Psoas muscle (tissue), 8 donors: Measurements from ENCODE around the gene ZNF146. TPM values are rescaled to one million over a fixed set of nuclear protein-coding genes. Genes with fewer than 3 reads are reported as not detected.
A peak's percentile ranks its signal among the peaks of the same experiment; 100 is the strongest.

Experiments used
- ATAC-seq, 4 donors: fragments of 200-7000 bp; cut with Tn5 transposase; one replicate each; pipeline ENCODE4 v1.9.1; 2020; ENCODE audit warnings: moderate library complexity in 3 of 4, mild to moderate bottlenecking in 2 of 4
- DNase-seq, 2 donors: peaks; one replicate each; pipeline ENCODE4 v3.0.0-alpha.2; 2020
- H3K27ac ChIP-seq: fragments of 200-600 bp; one replicate; pipeline ENCODE4 v1.8.0; 2022
- H3K27me3 ChIP-seq, 3 donors: fragments of 200-600 bp in 1 of 3; one replicate each; pipeline versions ENCODE4 v1.6.1 to v1.8.0; 2013 to 2022; ENCODE audit warnings: low read length in 2 of 3, mild to moderate bottlenecking in 2 of 3, moderate library complexity in 1 of 3; ENCODE audit not compliant: insufficient read depth in 3 of 3
- H3K36me3 ChIP-seq, 2 donors: fragments of 200-600 bp in 1 of 2; one replicate each; pipeline versions ENCODE4 v1.6.1 to v1.8.0; 2013 to 2022; ENCODE audit warnings: low read depth in 1 of 2, mild to moderate bottlenecking in 1 of 2, moderate library complexity in 1 of 2; ENCODE audit not compliant: insufficient read depth in 1 of 2
- H3K4me1 ChIP-seq: fragments of 200-600 bp; one replicate; pipeline ENCODE4 v1.8.0; 2022
- H3K4me3 ChIP-seq: fragments of 200-600 bp; one replicate; pipeline ENCODE4 v1.8.0; 2022; ENCODE audit warnings: mild to moderate bottlenecking
- H3K9me3 ChIP-seq: fragments of 200-600 bp; one replicate; pipeline ENCODE4 v1.8.0; 2022
- WGBS, 3 donors: extraction: QIAGEN DNeasy Blood & Tissue Kit; methylation state at CpG; one replicate each; pipeline versions ENCODE4 v1.1.6 to v1.1.7; 2013; 5-methylcytosine and 5-hydroxymethylcytosine counted together
- intact Hi-C, 2 donors: fragments of 100-400 bp; cut with DNase I; formaldehyde crosslinking; loops; one replicate each; pipeline versions ENCODE4 v1.11.0 to v1.14.2; 2022
- polyA plus RNA-seq, 3 donors: library from polyadenylated mRNA; stranded (reverse); fragments of 200-250 nt; gene quantifications; one replicate each; pipeline ENCODE4 v1.2.3, GENCODE V29; 2013
- total RNA-seq, 4 donors: library from RNA; stranded (reverse); fragmentation: NEBNext Ultra II Directional in 2 of 4; extraction: Animal tissue kit (Norgen Biotek cat#: 25700) in 2 of 4; gene quantifications; one replicate each; pipeline versions ENCODE4 v1.2.1 to v1.2.4, GENCODE V29; 2021 to 2023
- TF ChIP-seq, protein P1 (sequence below): fragments of 200-600 bp; IDR thresholded peaks from one replicate; pipeline ENCODE4 v1.8.0; 2022; ENCODE audit warnings: antibody characterized with exemption
- donor health status: healthy with polysubstance abuse.
- donor health status: DM: no; HTN: no; CAD: no; lungs with moderate emphysema.
- donor health status: Bipolar disorder and iron deficiency.
- donor health status: healthy.
- donor health status: DM: yes; HTN: yes; CAD: no.
- donor health status: DM: no; HTN: no; CAD: no.
- donor health status: DM: no; HTN: no; CAD: no.
- donor health status: DM: yes; HTN: yes; CAD: no.

Gene ZNF146
- total and polyA plus RNA-seq, 7 donors: 30.5 to 114 (median 65.5) TPM

DNA sequence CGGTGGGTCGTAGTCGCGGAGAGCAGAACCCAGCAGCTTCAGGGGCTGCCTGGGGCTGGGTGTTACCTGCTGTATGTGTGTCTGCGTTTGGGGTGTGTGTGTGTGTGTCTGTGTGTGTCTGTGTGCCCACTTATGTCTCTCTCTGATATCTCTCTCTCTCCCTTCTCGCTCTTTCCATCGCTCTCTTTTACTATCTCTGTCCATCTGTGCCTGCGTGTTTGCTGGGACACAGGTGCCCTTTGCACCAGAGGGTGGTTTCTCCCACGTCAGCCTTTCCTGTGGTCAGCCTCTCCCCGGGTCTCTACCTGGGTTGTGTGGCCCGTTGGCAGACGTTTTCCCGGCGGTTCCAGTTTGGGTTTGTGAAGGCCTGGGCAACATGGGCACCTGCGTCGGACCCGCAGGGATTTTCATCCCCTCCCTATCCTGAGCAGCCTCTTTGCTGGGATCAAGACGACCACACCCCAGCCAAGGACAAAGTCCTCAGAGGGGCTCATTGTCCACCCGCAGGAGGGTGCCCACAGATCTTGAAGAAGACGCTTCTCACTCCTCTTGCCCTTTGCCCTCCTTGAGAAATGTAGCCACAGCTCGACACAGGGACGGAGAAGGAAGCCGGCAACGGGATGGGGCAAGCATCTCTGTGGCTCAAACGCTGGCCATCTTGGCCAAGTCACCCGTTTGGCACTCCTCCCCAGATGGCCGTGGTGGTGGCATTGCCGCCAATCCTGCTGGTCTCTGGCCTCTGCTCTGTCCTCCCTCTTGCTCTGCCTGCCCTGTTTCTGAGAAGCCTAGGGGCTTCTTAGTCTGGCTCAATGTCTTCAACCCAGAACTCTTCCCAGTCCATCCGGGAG, 43.3 kb downstream of the ZNF146 start:
- peak overlapping the region; percentile 59 for H3K4me3 ChIP-seq

DNA sequence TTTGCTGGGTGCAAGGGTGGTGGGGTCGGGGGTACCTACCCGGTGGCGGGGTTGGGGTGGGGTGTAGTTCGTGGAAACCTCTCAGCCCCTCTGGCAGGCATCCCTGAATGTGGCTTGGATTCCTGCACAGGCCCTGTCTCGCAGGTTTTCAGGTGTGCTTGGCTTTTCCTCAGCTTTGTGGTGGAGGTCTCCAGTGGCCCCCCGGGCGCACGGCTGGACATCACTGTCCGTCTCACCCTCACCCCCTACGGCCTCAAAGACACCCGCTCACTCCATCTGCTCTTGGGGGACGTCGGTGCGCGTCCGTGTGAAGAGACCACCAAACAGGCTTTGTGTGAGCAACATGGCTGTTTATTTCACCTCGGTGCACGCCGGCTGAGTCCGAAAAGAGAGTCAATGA, 44.3 kb downstream of the ZNF146 start:
- Histone ChIP-seq H3K36me3 (no peaks in the 10 kb centered on the region), H3K9me3 (peaks cover 3% of the 10 kb centered on the region), H3K4me3 (no peak overlapping the region), H3K4me1 (no peaks in the 10 kb centered on the region), H3K27ac (no peak overlapping the region), H3K27me3 (peaks cover 0 to 7% (median 2%) of the 10 kb centered on the region in 3 donors)
- WGBS, 3 donors: 93 to 97% (median 96%) methylated on average over 20 of the region's 20 CpGs
- intact Hi-C loops: no loop called here
- TF ChIP-seq, protein P1, sequence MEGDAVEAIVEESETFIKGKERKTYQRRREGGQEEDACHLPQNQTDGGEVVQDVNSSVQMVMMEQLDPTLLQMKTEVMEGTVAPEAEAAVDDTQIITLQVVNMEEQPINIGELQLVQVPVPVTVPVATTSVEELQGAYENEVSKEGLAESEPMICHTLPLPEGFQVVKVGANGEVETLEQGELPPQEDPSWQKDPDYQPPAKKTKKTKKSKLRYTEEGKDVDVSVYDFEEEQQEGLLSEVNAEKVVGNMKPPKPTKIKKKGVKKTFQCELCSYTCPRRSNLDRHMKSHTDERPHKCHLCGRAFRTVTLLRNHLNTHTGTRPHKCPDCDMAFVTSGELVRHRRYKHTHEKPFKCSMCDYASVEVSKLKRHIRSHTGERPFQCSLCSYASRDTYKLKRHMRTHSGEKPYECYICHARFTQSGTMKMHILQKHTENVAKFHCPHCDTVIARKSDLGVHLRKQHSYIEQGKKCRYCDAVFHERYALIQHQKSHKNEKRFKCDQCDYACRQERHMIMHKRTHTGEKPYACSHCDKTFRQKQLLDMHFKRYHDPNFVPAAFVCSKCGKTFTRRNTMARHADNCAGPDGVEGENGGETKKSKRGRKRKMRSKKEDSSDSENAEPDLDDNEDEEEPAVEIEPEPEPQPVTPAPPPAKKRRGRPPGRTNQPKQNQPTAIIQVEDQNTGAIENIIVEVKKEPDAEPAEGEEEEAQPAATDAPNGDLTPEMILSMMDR: no peak
- DNase-seq: no peak
- ATAC-seq: no peak

More for the DNA sequence above, 43.3 kb downstream of the ZNF146 start:
- Histone ChIP-seq H3K27ac (no peak overlapping the region), H3K36me3 (no peaks in the 10 kb centered on the region), H3K9me3 (peaks cover 3% of the 10 kb centered on the region), H3K4me1 (no peaks in the 10 kb centered on the region), H3K27me3 (peaks cover 0 to 7% (median 2%) of the 10 kb centered on the region in 3 donors)
- TF ChIP-seq, protein P1: no peak
- no peak for ATAC-seq
- DNase-seq: no peak
- 82 to 86% (median 83%) methylated on average over 27 to 29 of the region's 29 CpGs for WGBS, 3 donors
- intact Hi-C loops: no loop called here

DNA sequence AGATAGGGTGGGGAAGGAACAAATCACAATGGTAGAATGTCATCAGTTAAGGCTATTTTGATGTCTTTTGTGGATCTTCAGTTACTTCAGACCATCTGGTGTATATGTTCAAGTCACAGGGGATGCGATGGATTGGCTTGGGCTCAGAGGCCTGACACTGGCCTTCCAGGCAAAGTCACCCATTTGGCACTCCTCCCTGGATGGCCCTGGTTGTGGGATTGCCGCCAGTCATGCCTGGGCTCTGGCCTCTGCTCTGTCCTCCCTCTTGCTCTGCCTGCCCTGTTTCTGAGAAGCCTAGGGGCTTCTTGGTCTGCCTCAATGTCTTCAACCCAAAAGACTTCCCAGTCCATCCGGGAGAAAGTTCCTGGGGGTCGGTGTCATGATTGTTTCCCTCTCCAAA, 50.2 kb downstream of the ZNF146 start:
- no peaks in the 10 kb centered on the region for H3K36me3 ChIP-seq
- H3K27me3 ChIP-seq: no peaks in the 10 kb centered on the region
- no peaks in the 10 kb centered on the region for H3K9me3 ChIP-seq
- no peak overlapping the region for H3K4me3 ChIP-seq
- intact Hi-C loops: no loop called here
- WGBS, 3 donors: 86 to 92% (median 90%) methylated on average over 4 of the region's 4 CpGs
- no peak overlapping the region for H3K27ac ChIP-seq
- H3K4me1 ChIP-seq: no peaks in the 10 kb centered on the region
- no peak for ATAC-seq
- TF ChIP-seq, protein P1: no peak
- no peak for DNase-seq

DNA sequence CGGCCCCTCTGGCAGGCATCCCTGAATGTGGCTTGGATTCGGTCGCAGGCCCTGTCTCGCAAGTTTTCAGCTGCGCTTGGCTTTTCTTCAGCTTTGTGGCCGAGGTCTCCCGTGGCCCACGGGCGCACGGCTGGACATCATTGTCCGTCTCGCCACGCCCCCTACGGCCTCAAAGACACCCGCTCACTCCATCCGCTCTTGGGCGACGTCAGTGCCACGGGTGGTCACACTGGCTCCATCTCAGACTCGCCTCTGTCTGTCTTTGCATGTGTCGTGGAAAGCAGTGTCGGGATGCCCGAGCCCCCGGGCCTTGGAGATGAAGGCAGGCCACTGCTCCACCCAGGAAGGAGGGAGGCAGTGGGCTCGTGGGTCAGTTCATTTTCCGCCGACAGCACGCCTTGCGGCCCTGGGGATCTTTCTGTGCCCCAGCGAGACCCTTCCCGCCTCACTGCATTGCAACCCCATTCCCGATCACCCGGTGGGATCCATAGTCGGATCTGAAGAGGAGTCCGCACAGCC, 51.0 kb downstream of the ZNF146 start:
- H3K36me3 ChIP-seq: no peaks in the 10 kb centered on the region
- H3K4me3 ChIP-seq: no peak overlapping the region
- no peaks in the 10 kb centered on the region for H3K9me3 ChIP-seq
- H3K27me3 ChIP-seq: no peaks in the 10 kb centered on the region
- 90 to 97% (median 90%) methylated on average over 35 of the region's 35 CpGs for WGBS, 3 donors
- ATAC-seq (no peak), DNase-seq (no peak)
- intact Hi-C loops: no loop called here
- no peak overlapping the region for H3K27ac ChIP-seq
- TF ChIP-seq, protein P1: no peak
- H3K4me1 ChIP-seq: no peaks in the 10 kb centered on the region
